AG04450 (cell line): ENCODE data around the gene P4HA2. TPM values are rescaled to one million over a fixed set of nuclear protein-coding genes. Genes with fewer than 3 reads are reported as not detected.

Experiments used
- CTCF ChIA-PET: fragments of 300-600, 350-600 bp; formaldehyde crosslinking; extraction: SDS; loops from one replicate; lab custom pipeline; 2022; ENCODE audit warnings: antibody characterized with exemption, inconsistent platforms; lab: Charles Lee
- POLR2A ChIA-PET: fragments of 350-600 bp; formaldehyde crosslinking; extraction: SDS; loops from one replicate; lab custom pipeline; 2021; ENCODE audit warnings: antibody characterized with exemption, inconsistent platforms; lab: Yijun Ruan, JAX
- DNase-seq: peaks from one replicate; pipeline ENCODE4 v3.0.0-alpha.2; 2011; ENCODE audit warnings: low read depth, low spot score
- H3K27ac ChIP-seq: one replicate; pipeline ENCODE4 v1.5.1; 2012; ENCODE audit warnings: low read depth, low read length, control low read depth
- H3K27me3 ChIP-seq: one replicate; pipeline ENCODE4 v1.6.0; 2012; ENCODE audit warnings: low read length; ENCODE audit not compliant: control insufficient read depth, insufficient read depth
- H3K4me3 ChIP-seq: 2 replicates; pipeline ENCODE4 v1.5.1; 2011; ENCODE audit warnings: mild to moderate bottlenecking, low read depth, low read length, control low read depth
- H3K9me3 ChIP-seq: 2 replicates; pipeline ENCODE4 v1.5.1; 2012; ENCODE audit warnings: low read length; ENCODE audit not compliant: control insufficient read depth, insufficient read depth
- CTCF ChIP-seq: IDR thresholded peaks from 2 replicates; pipeline ENCODE4 v1.5.1; 2011; ENCODE audit warnings: low read depth, low read length, control low read depth, inconsistent platforms
- polyA plus RNA-seq: library from polyadenylated mRNA; depleted of rRNA; stranded (reverse); fragments of >200 nt; gene quantifications from 2 replicates; pipeline ENCODE4 v1.2.3, GENCODE V29; 2011

Gene P4HA2
- polyA plus RNA-seq, 1 experiment, result 178 TPM

GRCh38 chr5:132224716-132225115 lies 2.9 kb downstream of the P4HA2 start:
- POLR2A ChIA-PET, result interaction anchor here (0.7 to 1.5 kb wide), 4 partner anchors 9 to 34 kb away, joined by 5 to 8 read pairs (median 6); partner anchors contain the start of gene PDLIM4
- peak overlapping the region; percentile 13; the same call in 1 of the 2 replicates for H3K4me3 ChIP-seq

GRCh38 chr5:132223861-132224260 lies 3.8 kb downstream of the P4HA2 start:
- Histone ChIP-seq H3K27me3 (no peaks in the 10 kb centered on the region), H3K9me3 (no peaks in the 10 kb centered on the region), H3K27ac (no peak overlapping the region), H3K4me3 (no peak overlapping the region)
- ChIA-PET POLR2A (no interaction called here), CTCF (interaction anchor here (0.6 to 10.1 kb wide), 6 partner anchors 9 to 163 kb away, joined by 3 to 84 read pairs (median 3); no protein-coding TSS in a partner anchor)
- no peak for DNase-seq
- TF ChIP-seq CTCF, result no peak

More at GRCh38 chr5:132224716-132225115, 2.9 kb downstream of the P4HA2 start:
- CTCF ChIA-PET, result interaction anchor here (0.6 to 10.1 kb wide), 6 partner anchors 10 to 44 kb away, joined by 3 to 84 read pairs (median 6); no protein-coding TSS in a partner anchor
- no peaks in the 10 kb centered on the region for H3K9me3 ChIP-seq
- H3K27ac ChIP-seq, result peak overlapping the region; percentile 71
- no peak for TF ChIP-seq CTCF
- DNase-seq, result no peak
- no peaks in the 10 kb centered on the region for H3K27me3 ChIP-seq

DNA sequence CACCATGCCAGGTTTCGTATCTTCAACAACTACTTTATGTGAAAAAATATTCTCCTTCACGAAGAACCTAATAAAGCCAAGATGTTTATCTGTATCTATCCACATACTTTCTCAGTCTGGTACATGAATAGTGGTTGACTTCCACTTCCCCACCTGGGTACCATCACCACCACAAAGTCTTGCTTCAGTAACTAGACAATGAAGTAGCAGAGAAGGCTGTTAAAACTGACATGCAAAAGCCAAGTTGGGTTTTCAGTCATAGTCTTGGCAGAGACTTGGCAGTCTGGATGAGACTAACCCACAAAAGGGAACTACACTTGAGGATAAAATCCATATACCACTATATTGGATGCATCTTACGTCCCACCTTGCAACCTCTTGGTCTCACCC lies 5.0 kb downstream of the P4HA2 start:
- H3K4me3 ChIP-seq, result no peak overlapping the region
- DNase-seq, result no peak
- no peaks in the 10 kb centered on the region for H3K27me3 ChIP-seq
- TF ChIP-seq CTCF, result no peak
- H3K9me3 ChIP-seq, result no peaks in the 10 kb centered on the region
- peak overlapping the region; percentile 85 for H3K27ac ChIP-seq
- POLR2A ChIA-PET, result no interaction called here
- CTCF ChIA-PET, result interaction anchor here (1.2 to 10.1 kb wide), 2 partner anchors 15 to 164 kb away, joined by 3 to 84 read pairs; no protein-coding TSS in a partner anchor

- Histone ChIP-seq H3K9me3 (no peaks in the 10 kb centered on the region), H3K27ac (peak overlapping the region; percentile 85), H3K4me3 (no peak overlapping the region), H3K27me3 (no peaks in the 10 kb centered on the region)
- CTCF ChIA-PET, result interaction anchor here (0.9 to 10.1 kb wide), 3 partner anchors 13 to 32 kb away, joined by 3 to 84 read pairs (median 3); no protein-coding TSS in a partner anchor
- POLR2A ChIA-PET, result interaction anchor here (1.0 kb wide), 1 partner anchor 120 kb away, joined by 3 read pairs; no protein-coding TSS in a partner anchor
- peak; percentile 78 for DNase-seq
- peak; percentile 31 for TF ChIP-seq CTCF
Measured at GRCh38 chr5:132221781-132222648, 5.6 kb downstream of the P4HA2 start.

DNA sequence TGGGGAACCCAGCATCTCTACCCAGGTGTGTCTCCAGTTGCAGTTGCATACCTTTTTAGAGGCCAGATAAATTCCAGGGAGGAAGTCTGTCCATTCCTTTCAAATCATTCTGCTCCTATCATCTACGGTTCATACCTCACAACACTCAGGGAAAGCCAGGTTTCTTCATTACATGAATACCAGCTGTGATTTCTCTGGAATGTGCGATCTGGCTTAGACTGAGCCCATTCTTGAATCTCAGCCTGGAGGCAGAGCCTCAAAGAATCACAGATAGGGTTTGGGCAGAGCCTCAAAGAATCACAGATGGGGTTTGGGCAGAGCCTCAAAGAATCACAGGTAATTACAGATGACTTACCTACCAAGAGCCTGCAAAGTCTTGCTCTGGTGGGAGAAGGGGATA lies 7.2 kb downstream of the P4HA2 start:
- no peaks in the 10 kb centered on the region for H3K9me3 ChIP-seq
- no peak overlapping the region for H3K27ac ChIP-seq
- CTCF ChIA-PET, result interaction anchor here (10.1 kb wide), 1 partner anchor 18 kb away, joined by 84 read pairs; no protein-coding TSS in a partner anchor
- DNase-seq, result no peak
- no peaks in the 10 kb centered on the region for H3K27me3 ChIP-seq
- POLR2A ChIA-PET, result no interaction called here
- H3K4me3 ChIP-seq, result no peak overlapping the region
- no peak for TF ChIP-seq CTCF
